ENCODE results near the gene METTL23.

- TF ChIP-seq POLR2AphosphoS5 (IDR thresholded peaks at IDR 0.05; ENCODE audit: low read depth, low read length): no peak
- TF ChIP-seq SIN3A (IDR thresholded peaks at IDR 0.05; ENCODE audit: low read depth): no peak
- no peak for TF ChIP-seq RAD21 (IDR thresholded peaks at IDR 0.05; ENCODE audit: low read depth)
- TF ChIP-seq CTCF (IDR thresholded peaks at IDR 0.05 in 2 of 3, conservative IDR thresholded peaks at IDR 0.05 in 1 of 3; ENCODE audit: borderline replicate concordance in 1 of 3, insufficient read depth in 1 of 3, low read depth in 2 of 3, low read length in 2 of 3): no peak
- TF ChIP-seq YY1 (IDR thresholded peaks at IDR 0.05; ENCODE audit: extremely low read depth, insufficient replicate concordance, low read depth, low read length): no peak
- TF ChIP-seq POLR2A (IDR thresholded peaks at IDR 0.05; ENCODE audit: borderline replicate concordance, extremely low read depth, insufficient read depth, insufficient read length): no peak
- no peak for TF ChIP-seq EZH2phosphoT487 (IDR thresholded peaks at IDR 0.05; ENCODE audit: borderline replicate concordance)
- no peak for TF ChIP-seq SRF (IDR thresholded peaks at IDR 0.05; ENCODE audit: low read depth)
- no peak for TF ChIP-seq CEBPB (IDR thresholded peaks at IDR 0.05; ENCODE audit: low read depth)
- TF ChIP-seq REST (IDR thresholded peaks at IDR 0.05; ENCODE audit: low read depth): no peak
- no peak for TF ChIP-seq TCF7L2 (IDR thresholded peaks at IDR 0.05; ENCODE audit: borderline replicate concordance, extremely low read depth, insufficient read depth, insufficient read length)
- no peak for TF ChIP-seq EGR1 (IDR thresholded peaks at IDR 0.05; ENCODE audit: low read depth)
- no peak for TF ChIP-seq ATF3 (IDR thresholded peaks at IDR 0.05)
These were observed 24.6 kb upstream of the METTL23 start for GRCh38 chr17:76702076-76702475.

Data from HCT116 (cell line).